MM.1S (cell line): Measurements from ENCODE around the gene P2RX6.

ENCODE experiments used
- DNase-seq: peaks from one replicate; pipeline ENCODE4 v3.0.0-alpha.2; 2015
- H2AFZ ChIP-seq: fragments of 300-600 bp; sonication (generic); 2 replicates; pipeline ENCODE4 v1.6.0; 2016; ENCODE audit warnings: antibody characterized with exemption, low read length
- H3F3A ChIP-seq: fragments of 300-600 bp; sonication (generic); 2 replicates; pipeline ENCODE4 v1.6.1; 2016; ENCODE audit warnings: mild to moderate bottlenecking, antibody characterized with exemption, low read length, moderate library complexity, mixed read lengths; ENCODE audit not compliant: insufficient read depth
- H3K27ac ChIP-seq: fragments of 300-600 bp; sonication (generic); 2 replicates; pipeline ENCODE4 v1.5.1; 2016; ENCODE audit warnings: mild to moderate bottlenecking, low read length
- H3K27me3 ChIP-seq: fragments of 300-600 bp; sonication (generic); replicated peaks from 2 replicates; pipeline ENCODE4 v1.6.0; 2016; ENCODE audit warnings: low read length; ENCODE audit not compliant: insufficient read depth
- H3K36me3 ChIP-seq: fragments of 300-600 bp; sonication (generic); replicated peaks from 2 replicates; pipeline ENCODE4 v1.6.1; 2016; ENCODE audit warnings: mild to moderate bottlenecking, low read length, mixed read lengths; ENCODE audit not compliant: insufficient read depth
- H3K4me1 ChIP-seq: fragments of 300-600 bp; sonication (generic); 2 replicates; pipeline ENCODE4 v1.6.1; 2016; ENCODE audit warnings: low read length, mixed read lengths
- H3K4me2 ChIP-seq: fragments of 300-600 bp; sonication (generic); 2 replicates; pipeline ENCODE4 v1.6.0; 2016; ENCODE audit warnings: low read depth, low read length
- H3K4me3 ChIP-seq: fragments of 300-600 bp; sonication (generic); 2 replicates; pipeline ENCODE4 v1.5.1; 2016; ENCODE audit warnings: low read length, mixed read lengths
- H3K79me2 ChIP-seq: fragments of 300-600 bp; sonication (generic); 2 replicates; pipeline ENCODE4 v1.6.1; 2016; ENCODE audit warnings: mixed run types, low read length, mixed read lengths
- H3K9ac ChIP-seq: fragments of 300-600 bp; sonication (generic); 2 replicates; pipeline ENCODE4 v1.6.1; 2016; ENCODE audit warnings: low read length, mixed read lengths
- H3K9me2 ChIP-seq: fragments of 300-600 bp; sonication (generic); replicated peaks from 2 replicates; pipeline ENCODE4 v1.6.1; 2016; ENCODE audit warnings: mild to moderate bottlenecking, low read length, mixed read lengths; ENCODE audit not compliant: insufficient read depth
- H3K9me3 ChIP-seq: fragments of 300-600 bp; sonication (generic); replicated peaks from 2 replicates; pipeline ENCODE4 v1.6.1; 2016; ENCODE audit warnings: mild to moderate bottlenecking, low read length, mixed read lengths; ENCODE audit not compliant: insufficient read depth
- H4K20me1 ChIP-seq: fragments of 300-600 bp; sonication (generic); 2 replicates; pipeline ENCODE4 v1.6.1; 2016; ENCODE audit warnings: mild to moderate bottlenecking, low read length, moderate library complexity, mixed read lengths; ENCODE audit not compliant: insufficient read depth
- CTCF ChIP-seq: fragments of 300-600 bp; sonication (generic); IDR thresholded peaks from 2 replicates; pipeline ENCODE4 v1.5.1; 2016; ENCODE audit warnings: antibody characterized with exemption, low read length, mixed read lengths
- EZH2 ChIP-seq: fragments of 300-600 bp; sonication (generic); optimal IDR thresholded peaks from 2 replicates; pipeline ENCODE3; 2017; ENCODE audit warnings: low read depth, mild to moderate bottlenecking, antibody characterized with exemption, low read length, mixed read lengths
- EZH2phosphoT487 ChIP-seq: fragments of 300-600 bp; sonication (generic); IDR thresholded peaks from 2 replicates; pipeline ENCODE4 v1.6.1; 2018; ENCODE audit warnings: antibody characterized with exemption, low read length

The P2RX6 gene

GRCh38 chr22:21028277-21029251, 13.6 kb downstream of the P2RX6 start:
- Histone ChIP-seq H4K20me1 (no peaks in the 10 kb centered on the region), H3K9me3 (no peaks in the 10 kb centered on the region), H3K4me3 (no peak overlapping the region), H3F3A (no peaks in the 10 kb centered on the region), H2AFZ (no peak overlapping the region), H3K9me2 (no peaks in the 10 kb centered on the region), H3K4me1 (no peaks in the 10 kb centered on the region; the same call in 1 of the 2 replicates), H3K4me2 (no peak overlapping the region), H3K79me2 (no peaks in the 10 kb centered on the region), H3K27ac (no peak overlapping the region), H3K27me3 (peaks cover 25% of the 10 kb centered on the region), H3K9ac (no peak overlapping the region), H3K36me3 (no peaks in the 10 kb centered on the region)
- TF ChIP-seq CTCF (no peak), EZH2phosphoT487 (no peak), EZH2 (no peak)
- no peak for DNase-seq

- Histone ChIP-seq H3K4me3 (no peak overlapping the region), H3K36me3 (no peaks in the 10 kb centered on the region), H2AFZ (no peak overlapping the region), H3K4me2 (no peak overlapping the region), H3K27ac (no peak overlapping the region), H3K9ac (no peak overlapping the region), H3K27me3 (peaks cover 25% of the 10 kb centered on the region), H3K9me3 (no peaks in the 10 kb centered on the region), H4K20me1 (no peaks in the 10 kb centered on the region), H3K4me1 (no peaks in the 10 kb centered on the region; the same call in 1 of the 2 replicates), H3K9me2 (no peaks in the 10 kb centered on the region), H3F3A (no peaks in the 10 kb centered on the region), H3K79me2 (no peaks in the 10 kb centered on the region)
- TF ChIP-seq CTCF (no peak), EZH2phosphoT487 (no peak), EZH2 (no peak)
- no peak for DNase-seq
Observed at GRCh38 chr22:21029486-21030025, 14.6 kb downstream of the P2RX6 start.

- H3K27me3 ChIP-seq: peaks cover 25% of the 10 kb centered on the region
- no peak overlapping the region for H2AFZ ChIP-seq
Observed at GRCh38 chr22:21030032-21030431, 15.1 kb downstream of the P2RX6 start.

More at GRCh38 chr22:21030032-21030431, 15.1 kb downstream of the P2RX6 start:
- Histone ChIP-seq H3F3A (no peaks in the 10 kb centered on the region), H3K79me2 (no peaks in the 10 kb centered on the region), H3K36me3 (no peaks in the 10 kb centered on the region), H3K4me3 (no peak overlapping the region), H3K9ac (no peak overlapping the region), H3K27ac (no peak overlapping the region), H3K9me3 (no peaks in the 10 kb centered on the region), H3K4me2 (no peak overlapping the region), H3K4me1 (no peaks in the 10 kb centered on the region; the same call in 1 of the 2 replicates), H3K9me2 (no peaks in the 10 kb centered on the region), H4K20me1 (no peaks in the 10 kb centered on the region)
- DNase-seq: no peak
- no peak for TF ChIP-seq EZH2phosphoT487
- TF ChIP-seq EZH2: no peak
- TF ChIP-seq CTCF: no peak
